H9 (cell line): ENCODE data around the gene PIN1. TPM values are rescaled to one million over a fixed set of nuclear protein-coding genes. Genes with fewer than 3 reads are reported as not detected.

Source experiments
- DNase-seq: peaks from one replicate; pipeline ENCODE4 v3.0.0-alpha.2; 2017
- H2AFZ ChIP-seq: one replicate; pipeline ENCODE4 v1.6.1; 2013; ENCODE audit warnings: mild to moderate bottlenecking, low read length, control low read depth, moderate library complexity
- H2AK5ac ChIP-seq: 2 replicates; pipeline ENCODE4 v1.6.1; 2013; ENCODE audit warnings: low read length, control low read depth, mixed read lengths; ENCODE audit not compliant: insufficient read length
- H2BK120ac ChIP-seq: one replicate; pipeline ENCODE4 v1.6.1; 2013; ENCODE audit warnings: low read depth, mild to moderate bottlenecking, low read length, control low read depth, inconsistent platforms; ENCODE audit not compliant: poor library complexity, severe bottlenecking
- H2BK12ac ChIP-seq: 2 replicates; pipeline ENCODE4 v1.6.1; 2013; ENCODE audit warnings: low read length, control low read depth, mixed read lengths, low read depth; ENCODE audit not compliant: insufficient read length
- H2BK15ac ChIP-seq: 2 replicates; pipeline ENCODE4 v1.6.1; 2013; ENCODE audit warnings: low read depth, low read length, control low read depth
- H2BK20ac ChIP-seq: one replicate; pipeline ENCODE4 v1.6.1; 2013; ENCODE audit warnings: low read depth, mild to moderate bottlenecking, low read length, control low read depth, inconsistent platforms; ENCODE audit not compliant: poor library complexity, severe bottlenecking
- H2BK5ac ChIP-seq: 2 replicates; pipeline ENCODE4 v1.6.1; 2013; ENCODE audit warnings: low read length, control low read depth, mixed read lengths; ENCODE audit not compliant: insufficient read length
- H3K14ac ChIP-seq: 2 replicates; pipeline ENCODE4 v1.6.1; 2013; ENCODE audit warnings: low read length, control low read depth; ENCODE audit not compliant: insufficient read depth
- H3K18ac ChIP-seq: 2 replicates; pipeline ENCODE4 v1.6.1; 2013; ENCODE audit warnings: low read depth, mild to moderate bottlenecking, mixed read lengths, low read length, control low read depth; ENCODE audit not compliant: insufficient read length
- H3K23ac ChIP-seq: 2 replicates; pipeline ENCODE4 v1.6.1; 2013; ENCODE audit warnings: low read length, control low read depth, mixed read lengths, low read depth; ENCODE audit not compliant: insufficient read length
- H3K23me2 ChIP-seq: 2 replicates; pipeline ENCODE4 v1.6.1; 2013; ENCODE audit warnings: low read depth, mild to moderate bottlenecking, mixed read lengths, low read length, control low read depth; ENCODE audit not compliant: insufficient read length, poor library complexity, severe bottlenecking
- H3K27ac ChIP-seq: 2 replicates; pipeline ENCODE4 v1.5.1; 2013; ENCODE audit warnings: low read length, control low read depth, mixed read lengths, low read depth; ENCODE audit not compliant: insufficient read length
- H3K27me3 ChIP-seq: 2 replicates; pipeline ENCODE4 v1.6.1; 2013; ENCODE audit warnings: low read length, control low read depth, inconsistent platforms; ENCODE audit not compliant: insufficient read depth
- H3K4ac ChIP-seq: 2 replicates; pipeline ENCODE4 v1.6.1; 2013; ENCODE audit warnings: low read depth, mild to moderate bottlenecking, control low read depth, inconsistent platforms, low read length, moderate library complexity
- H3K4me1 ChIP-seq: 2 replicates; pipeline ENCODE4 v1.6.1; 2013; ENCODE audit warnings: low read length, control low read depth, inconsistent platforms; ENCODE audit not compliant: insufficient read depth
- H3K4me2 ChIP-seq: 2 replicates; pipeline ENCODE4 v1.6.1; 2013; ENCODE audit warnings: low read length, control low read depth, mixed read lengths; ENCODE audit not compliant: insufficient read length, insufficient read depth
- H3K56ac ChIP-seq: 2 replicates; pipeline ENCODE4 v1.6.1; 2013; ENCODE audit warnings: low read depth, mild to moderate bottlenecking, mixed read lengths, low read length, control low read depth; ENCODE audit not compliant: insufficient read length
- H3K79me1 ChIP-seq: 2 replicates; pipeline ENCODE4 v1.6.1; 2013; ENCODE audit warnings: low read depth, mild to moderate bottlenecking, moderate library complexity, low read length, control low read depth, inconsistent platforms; ENCODE audit not compliant: insufficient read depth, poor library complexity, severe bottlenecking
- H3K79me2 ChIP-seq: 2 replicates; pipeline ENCODE4 v1.6.1; 2013; ENCODE audit warnings: low read length, control low read depth, inconsistent platforms; ENCODE audit not compliant: insufficient read depth
- H3K9ac ChIP-seq: 2 replicates; pipeline ENCODE4 v1.6.1; 2013; ENCODE audit warnings: low read length, control low read depth, mixed read lengths; ENCODE audit not compliant: insufficient read length; ENCODE audit errors: extremely low read depth
- H3K9me3 ChIP-seq: one replicate; pipeline ENCODE4 v1.6.1; 2013; ENCODE audit warnings: low read depth, low read length, inconsistent platforms; ENCODE audit not compliant: control insufficient read depth
- H3T11ph ChIP-seq: one replicate; pipeline ENCODE4 v1.6.1; 2013; ENCODE audit warnings: mild to moderate bottlenecking, low read length, control low read depth, inconsistent platforms
- H4K20me1 ChIP-seq: one replicate; pipeline ENCODE4 v1.6.1; 2013; ENCODE audit not compliant: control insufficient read depth, insufficient read length, insufficient read depth
- H4K5ac ChIP-seq: 2 replicates; pipeline ENCODE4 v1.6.1; 2013; ENCODE audit warnings: low read depth, mild to moderate bottlenecking, mixed read lengths, low read length, control low read depth; ENCODE audit not compliant: insufficient read length
- H4K8ac ChIP-seq: replicated peaks from 2 replicates; pipeline ENCODE4 v1.6.1; 2013; ENCODE audit warnings: low read length, control low read depth, mixed read lengths, low read depth; ENCODE audit not compliant: insufficient read length
- H4K91ac ChIP-seq: 2 replicates; pipeline ENCODE4 v1.6.1; 2013; ENCODE audit warnings: low read depth, mild to moderate bottlenecking, moderate library complexity, mixed read lengths, low read length, control low read depth; ENCODE audit not compliant: insufficient read length
- H3K27ac Mint-ChIP-seq, 3 experiments: 2 replicates in 2 of 3; 3 replicates in 1 of 3; pipeline ENCODE4 v1.8.0; 2020 to 2021; ENCODE audit warnings: mixed read lengths in 3 of 3, mild to moderate bottlenecking in 1 of 3, moderate library complexity in 1 of 3
- H3K27me3 Mint-ChIP-seq: 2 replicates; pipeline ENCODE4 v1.8.0; 2021; ENCODE audit warnings: low read depth, mild to moderate bottlenecking, moderate library complexity, mixed read lengths
- H3K36me3 Mint-ChIP-seq, 3 experiments: 2 replicates in 2 of 3; 3 replicates in 1 of 3; pipeline ENCODE4 v1.8.0; 2020 to 2021; ENCODE audit warnings: low read depth in 3 of 3, mixed read lengths in 3 of 3; ENCODE audit not compliant: insufficient read depth in 1 of 3
- H3K4me1 Mint-ChIP-seq, 2 experiments: 2 replicates each; pipeline ENCODE4 v1.8.0; 2020; ENCODE audit warnings: mixed read lengths in 2 of 2
- H3K4me3 Mint-ChIP-seq, 2 experiments: 2 replicates in 1 of 2; 3 replicates in 1 of 2; pipeline ENCODE4 v1.8.0; 2020 to 2021; ENCODE audit warnings: mild to moderate bottlenecking in 2 of 2, mixed read lengths in 2 of 2, moderate library complexity in 1 of 2
- H3K9me3 Mint-ChIP-seq, 2 experiments: 2 replicates in 1 of 2; 3 replicates in 1 of 2; pipeline ENCODE4 v1.8.0; 2020; ENCODE audit warnings: mild to moderate bottlenecking in 2 of 2, mixed read lengths in 2 of 2, moderate library complexity in 1 of 2
- CTCF ChIP-seq: fragments of 200-600 bp; sonication (generic); conservative IDR thresholded peaks from 3 replicates; pipeline ENCODE4 v1.8.0; 2021; ENCODE audit warnings: antibody characterized with exemption, mild to moderate bottlenecking
- WGBS: extraction: QIAGEN DNeasy Blood & Tissue Kit; methylation state at CpG from one replicate; pipeline ENCODE4 v1.1.7; 2013; ENCODE audit warnings: missing lambda C conversion rate, low lambda C conversion rate, mixed read lengths; ENCODE audit not compliant: insufficient read length; ENCODE audit errors: extremely low coverage; 5-methylcytosine and 5-hydroxymethylcytosine counted together
- total RNA-seq: library from RNA; stranded (reverse); gene quantifications from 2 replicates; pipeline ENCODE4 v1.2.1, GENCODE V29; 2021

The PIN1 gene
- total RNA-seq, 1 experiment from 2014 or later = 110 TPM

GRCh38 chr19:9796113-9796773, 38.9 kb upstream of the PIN1 start:
- H3K9me3 ChIP-seq = no peaks in the 10 kb centered on the region
- no peak overlapping the region for H3K4ac ChIP-seq
- H3K27ac ChIP-seq = no peak overlapping the region
- no peaks in the 10 kb centered on the region for H3K79me2 ChIP-seq
- no peak overlapping the region for H3K4me2 ChIP-seq
- no peaks in the 10 kb centered on the region for H3K23me2 ChIP-seq
- H3K14ac ChIP-seq = no peak overlapping the region
- no peaks in the 10 kb centered on the region; the same call in 1 of the 2 replicates for H3K27me3 Mint-ChIP-seq
- H4K8ac ChIP-seq = no peak overlapping the region
- WGBS = no CpG with 5 or more reads among the region's 6 CpGs
- TF ChIP-seq CTCF = peak; percentile 95
- no peak overlapping the region for H2BK12ac ChIP-seq
- H3K4me1 Mint-ChIP-seq = peaks cover 11 to 15% of the 10 kb centered on the region in 2 experiments; a peak in 3 of 4 replicates
- no peak overlapping the region for H3K23ac ChIP-seq
- no peak overlapping the region for H2BK20ac ChIP-seq
- H3K27ac Mint-ChIP-seq = peak overlapping the region in 1 of 3 experiments; percentile 85; a peak in 1 of 7 replicates
- H3K4me3 Mint-ChIP-seq = 0 out of 5 replicates have a peak overlapping the region, but pooled peaks of 1 of the 2 experiments have one; percentile 7
- H2AFZ ChIP-seq = no peak overlapping the region
- DNase-seq = peak; percentile 92
- no peaks in the 10 kb centered on the region for H3K79me1 ChIP-seq
- peaks cover 4 to 8% (median 7%) of the 10 kb centered on the region in 3 experiments; a peak in 6 of 7 replicates for H3K36me3 Mint-ChIP-seq
- no peak overlapping the region for H4K5ac ChIP-seq
- H3K9ac ChIP-seq = no peak overlapping the region
- no peak overlapping the region for H2AK5ac ChIP-seq
- H3K9me3 Mint-ChIP-seq = no peaks in the 10 kb centered on the region
- no peak overlapping the region for H3K18ac ChIP-seq
- H4K20me1 ChIP-seq = no peaks in the 10 kb centered on the region
- no peak overlapping the region for H2BK5ac ChIP-seq
- H3K27me3 ChIP-seq = no peaks in the 10 kb centered on the region
- H3K4me1 ChIP-seq = no peaks in the 10 kb centered on the region; the same call in 1 of the 2 replicates
- H4K91ac ChIP-seq = no peak overlapping the region
- H3T11ph ChIP-seq = no peak overlapping the region
- no peak overlapping the region for H2BK120ac ChIP-seq
- H3K56ac ChIP-seq = no peak overlapping the region
- H2BK15ac ChIP-seq = no peak overlapping the region
